Measurements from ENCODE around the gene KCNJ5. TPM values are rescaled to one million over a fixed set of nuclear protein-coding genes. Genes with fewer than 3 reads are reported as not detected.

KCNJ5 gene
- total RNA-seq, 1 experiment from 2014 or later = 0.11 TPM

GRCh38 chr11:128877726-128878125 is 13.4 kb upstream of the KCNJ5 start:
- no peak for DNase-seq
- H3K56ac ChIP-seq (ENCODE audit: insufficient read length, low read depth, low read length) = no peak overlapping the region
- H3K9ac ChIP-seq (ENCODE audit: extremely low read depth, insufficient read length, low read length) = no peak overlapping the region
- no peak overlapping the region for H3K23ac ChIP-seq (ENCODE audit: insufficient read length, low read depth, low read length)
- H2AFZ ChIP-seq (ENCODE audit: low read length) = no peak overlapping the region
- H3K4me1 ChIP-seq (ENCODE audit: insufficient read depth, low read length) = peaks cover 2% of the 10 kb centered on the region; the same call in 1 of the 2 replicates
- Mint-ChIP-seq H3K36me3 (ENCODE audit: insufficient read depth in 1 of 3, low read depth in 3 of 3) (no peaks in the 10 kb centered on the region; a peak in 2 of 7 replicates), H3K27me3 (ENCODE audit: low read depth) (peaks cover 70% of the 10 kb centered on the region), H3K9me3 (no peaks in the 10 kb centered on the region; a peak in 1 of 5 replicates), H3K27ac (no peak overlapping the region; a peak in 1 of 7 replicates), H3K4me1 (peaks cover 15 to 17% of the 10 kb centered on the region in 2 experiments), H3K4me3 (no peak overlapping the region)
- H3K23me2 ChIP-seq (ENCODE audit: insufficient read length, low read depth, low read length, poor library complexity, severe bottlenecking) = no peaks in the 10 kb centered on the region
- no peaks in the 10 kb centered on the region for H4K20me1 ChIP-seq (ENCODE audit: control insufficient read depth, insufficient read depth, insufficient read length)
- H3K4ac ChIP-seq (ENCODE audit: low read depth, low read length) = no peak overlapping the region
- H4K8ac ChIP-seq (replicated peaks; ENCODE audit: insufficient read length, low read depth, low read length) = no peak overlapping the region
- WGBS (ENCODE audit: extremely low coverage, insufficient read length, low lambda C conversion rate) = no CpG with 5 or more reads among the region's 5 CpGs
- H2BK20ac ChIP-seq (ENCODE audit: low read depth, low read length, poor library complexity, severe bottlenecking) = no peak overlapping the region
- TF ChIP-seq CTCF (conservative IDR thresholded peaks at IDR 0.05) = no peak
- no peak overlapping the region for H3K4me2 ChIP-seq (ENCODE audit: insufficient read depth, insufficient read length, low read length)
- no peak overlapping the region for H3T11ph ChIP-seq (ENCODE audit: low read length)
- no peaks in the 10 kb centered on the region for H3K9me3 ChIP-seq (ENCODE audit: control insufficient read depth, low read depth, low read length)
- no peak overlapping the region for H3K27ac ChIP-seq (ENCODE audit: insufficient read length, low read depth, low read length)
- no peak overlapping the region for H2BK15ac ChIP-seq (ENCODE audit: low read depth, low read length)
- H4K91ac ChIP-seq (ENCODE audit: insufficient read length, low read depth, low read length) = no peak overlapping the region
- no peak overlapping the region for H3K14ac ChIP-seq (ENCODE audit: insufficient read depth, low read length)
- H2BK12ac ChIP-seq (ENCODE audit: insufficient read length, low read depth, low read length) = no peak overlapping the region
- H3K27me3 ChIP-seq (ENCODE audit: insufficient read depth, low read length) = no peaks in the 10 kb centered on the region; the same call in 1 of the 2 replicates
- no peaks in the 10 kb centered on the region for H3K79me2 ChIP-seq (ENCODE audit: insufficient read depth, low read length)
- no peak overlapping the region for H4K5ac ChIP-seq (ENCODE audit: insufficient read length, low read depth, low read length)
- H3K18ac ChIP-seq (ENCODE audit: insufficient read length, low read depth, low read length) = no peak overlapping the region
- H2AK5ac ChIP-seq (ENCODE audit: insufficient read length, low read length) = no peak overlapping the region
- H3K79me1 ChIP-seq (ENCODE audit: insufficient read depth, low read depth, low read length, poor library complexity, severe bottlenecking) = no peaks in the 10 kb centered on the region
- no peak overlapping the region for H2BK5ac ChIP-seq (ENCODE audit: insufficient read length, low read length)
- H2BK120ac ChIP-seq (ENCODE audit: low read depth, low read length, poor library complexity, severe bottlenecking) = no peak overlapping the region

All from H9 (cell line).